ENCODE measurements around the gene CNN1. TPM values are rescaled to one million over a fixed set of nuclear protein-coding genes. Genes with fewer than 3 reads are reported as not detected.

The CNN1 gene
- total RNA-seq, 1 experiment from 2014 or later: 0.98 TPM

DNA sequence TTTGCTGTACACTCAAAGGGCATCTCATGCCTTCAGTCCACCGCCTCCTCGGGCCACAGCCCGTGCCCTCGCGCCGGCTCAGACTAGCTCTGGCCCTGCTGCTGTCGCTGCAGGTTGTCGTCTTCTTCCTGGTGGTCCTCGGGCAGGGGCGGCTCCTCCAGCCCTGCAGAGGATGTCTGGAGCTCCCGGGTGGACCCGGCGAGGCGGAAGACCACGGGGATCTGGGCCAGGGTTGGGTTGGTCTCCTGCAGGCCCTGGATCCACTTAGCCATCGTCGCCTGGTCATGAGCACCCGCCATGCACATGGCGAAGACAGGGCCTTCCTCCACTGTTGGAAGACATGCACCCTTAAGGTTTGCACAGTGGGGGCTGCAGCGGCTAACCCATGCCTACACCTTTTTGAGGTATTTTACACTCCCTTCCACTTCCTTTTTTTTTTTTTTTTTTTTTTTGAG is 32.5 kb upstream of the CNN1 start:
- Histone ChIP-seq H3K4me1 (ENCODE audit: control insufficient read depth, insufficient read depth, low read length) (peaks cover 3% of the 10 kb centered on the region; the same call in 1 of the 2 replicates), H3K36me3 (ENCODE audit: control insufficient read depth, insufficient read depth, low read length) (no peaks in the 10 kb centered on the region), H3K27ac (ENCODE audit: low read length) (peak overlapping the region; percentile 79), H3K4me3 (ENCODE audit: low read depth in 2 of 2, low read length in 2 of 2) (peak overlapping the region; percentile 58 to 81), H3K9me3 (ENCODE audit: control insufficient read depth, insufficient read depth, low read depth, low read length) (no peaks in the 10 kb centered on the region), H3K27me3 (ENCODE audit: control insufficient read depth, insufficient read depth, low read length) (no peaks in the 10 kb centered on the region)
- intact Hi-C loops (cut with micrococcal nuclease; ENCODE audit: unreplicated experiment): no loop called here
- no TSS peak for BruUV-seq (replicated peaks)
- DNase-seq (ENCODE audit: low read depth, low spot score) (no peak), ATAC-seq (peak; percentile 61)
- in situ Hi-C loops (cut with HindIII; ENCODE audit: low pct_unique_long_range_greater_than_20kb, low sequenced_read_pairs): no loop called here
- POLR2A ChIA-PET: interaction anchor here (0.7 kb wide), 1 partner anchor 12 kb away, joined by 6 read pairs; no protein-coding TSS in a partner anchor
- TF ChIP-seq SIN3A (IDR thresholded peaks at IDR 0.05; ENCODE audit: borderline replicate concordance, insufficient read depth, low read depth, low read length): no peak
- TF ChIP-seq TCF7L2 (IDR thresholded peaks at IDR 0.05; ENCODE audit: low read depth, low read length): no peak
- TF ChIP-seq, protein P1, sequence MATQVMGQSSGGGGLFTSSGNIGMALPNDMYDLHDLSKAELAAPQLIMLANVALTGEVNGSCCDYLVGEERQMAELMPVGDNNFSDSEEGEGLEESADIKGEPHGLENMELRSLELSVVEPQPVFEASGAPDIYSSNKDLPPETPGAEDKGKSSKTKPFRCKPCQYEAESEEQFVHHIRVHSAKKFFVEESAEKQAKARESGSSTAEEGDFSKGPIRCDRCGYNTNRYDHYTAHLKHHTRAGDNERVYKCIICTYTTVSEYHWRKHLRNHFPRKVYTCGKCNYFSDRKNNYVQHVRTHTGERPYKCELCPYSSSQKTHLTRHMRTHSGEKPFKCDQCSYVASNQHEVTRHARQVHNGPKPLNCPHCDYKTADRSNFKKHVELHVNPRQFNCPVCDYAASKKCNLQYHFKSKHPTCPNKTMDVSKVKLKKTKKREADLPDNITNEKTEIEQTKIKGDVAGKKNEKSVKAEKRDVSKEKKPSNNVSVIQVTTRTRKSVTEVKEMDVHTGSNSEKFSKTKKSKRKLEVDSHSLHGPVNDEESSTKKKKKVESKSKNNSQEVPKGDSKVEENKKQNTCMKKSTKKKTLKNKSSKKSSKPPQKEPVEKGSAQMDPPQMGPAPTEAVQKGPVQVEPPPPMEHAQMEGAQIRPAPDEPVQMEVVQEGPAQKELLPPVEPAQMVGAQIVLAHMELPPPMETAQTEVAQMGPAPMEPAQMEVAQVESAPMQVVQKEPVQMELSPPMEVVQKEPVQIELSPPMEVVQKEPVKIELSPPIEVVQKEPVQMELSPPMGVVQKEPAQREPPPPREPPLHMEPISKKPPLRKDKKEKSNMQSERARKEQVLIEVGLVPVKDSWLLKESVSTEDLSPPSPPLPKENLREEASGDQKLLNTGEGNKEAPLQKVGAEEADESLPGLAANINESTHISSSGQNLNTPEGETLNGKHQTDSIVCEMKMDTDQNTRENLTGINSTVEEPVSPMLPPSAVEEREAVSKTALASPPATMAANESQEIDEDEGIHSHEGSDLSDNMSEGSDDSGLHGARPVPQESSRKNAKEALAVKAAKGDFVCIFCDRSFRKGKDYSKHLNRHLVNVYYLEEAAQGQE (IDR thresholded peaks at IDR 0.05; ENCODE audit: insufficient read depth in 1 of 2, low read depth in 2 of 2, low read length in 1 of 2): no peak
- TF ChIP-seq, protein P2, sequence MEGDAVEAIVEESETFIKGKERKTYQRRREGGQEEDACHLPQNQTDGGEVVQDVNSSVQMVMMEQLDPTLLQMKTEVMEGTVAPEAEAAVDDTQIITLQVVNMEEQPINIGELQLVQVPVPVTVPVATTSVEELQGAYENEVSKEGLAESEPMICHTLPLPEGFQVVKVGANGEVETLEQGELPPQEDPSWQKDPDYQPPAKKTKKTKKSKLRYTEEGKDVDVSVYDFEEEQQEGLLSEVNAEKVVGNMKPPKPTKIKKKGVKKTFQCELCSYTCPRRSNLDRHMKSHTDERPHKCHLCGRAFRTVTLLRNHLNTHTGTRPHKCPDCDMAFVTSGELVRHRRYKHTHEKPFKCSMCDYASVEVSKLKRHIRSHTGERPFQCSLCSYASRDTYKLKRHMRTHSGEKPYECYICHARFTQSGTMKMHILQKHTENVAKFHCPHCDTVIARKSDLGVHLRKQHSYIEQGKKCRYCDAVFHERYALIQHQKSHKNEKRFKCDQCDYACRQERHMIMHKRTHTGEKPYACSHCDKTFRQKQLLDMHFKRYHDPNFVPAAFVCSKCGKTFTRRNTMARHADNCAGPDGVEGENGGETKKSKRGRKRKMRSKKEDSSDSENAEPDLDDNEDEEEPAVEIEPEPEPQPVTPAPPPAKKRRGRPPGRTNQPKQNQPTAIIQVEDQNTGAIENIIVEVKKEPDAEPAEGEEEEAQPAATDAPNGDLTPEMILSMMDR (IDR thresholded peaks at IDR 0.05): no peak
- no peak for TF ChIP-seq POLR2AphosphoS5 (IDR thresholded peaks at IDR 0.05; ENCODE audit: low read depth, low read length)
- CTCF ChIA-PET: no interaction called here

DNA sequence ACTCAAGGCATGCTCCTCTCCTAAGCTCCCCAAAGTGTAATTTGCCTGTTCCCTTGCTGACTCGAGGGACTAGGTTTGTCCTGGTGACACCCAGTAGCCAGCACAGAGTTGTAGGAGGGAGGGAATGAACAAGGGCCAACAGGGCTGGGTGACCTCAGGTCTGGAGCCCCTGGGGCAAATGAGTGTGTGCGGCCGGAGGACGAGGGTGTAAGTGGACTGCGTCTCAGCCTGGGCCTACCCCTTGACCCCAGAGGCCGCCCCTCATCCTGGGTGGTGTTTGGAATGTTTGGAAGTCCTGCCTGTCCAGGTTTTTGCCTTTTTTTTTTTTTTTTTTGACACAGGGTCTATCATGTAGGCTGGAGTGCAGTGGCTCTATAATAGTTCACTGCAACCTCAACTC is 31.7 kb upstream of the CNN1 start:
- CTCF ChIA-PET: no interaction called here
- Histone ChIP-seq H3K36me3 (ENCODE audit: control insufficient read depth, insufficient read depth, low read length) (no peaks in the 10 kb centered on the region), H3K27me3 (ENCODE audit: control insufficient read depth, insufficient read depth, low read length) (no peaks in the 10 kb centered on the region), H3K4me3 (ENCODE audit: low read depth in 2 of 2, low read length in 2 of 2) (no peak overlapping the region), H3K27ac (ENCODE audit: low read length) (no peak overlapping the region), H3K9me3 (ENCODE audit: control insufficient read depth, insufficient read depth, low read depth, low read length) (no peaks in the 10 kb centered on the region), H3K4me1 (ENCODE audit: control insufficient read depth, insufficient read depth, low read length) (peaks cover 3% of the 10 kb centered on the region; the same call in 1 of the 2 replicates)
- BruUV-seq (replicated peaks): no TSS peak
- ATAC-seq (no peak), DNase-seq (ENCODE audit: low read depth, low spot score) (no peak)
- TF ChIP-seq SIN3A (IDR thresholded peaks at IDR 0.05; ENCODE audit: borderline replicate concordance, insufficient read depth, low read depth, low read length) (no peak), POLR2AphosphoS5 (IDR thresholded peaks at IDR 0.05; ENCODE audit: low read depth, low read length) (no peak), TCF7L2 (IDR thresholded peaks at IDR 0.05; ENCODE audit: low read depth, low read length) (no peak)
- TF ChIP-seq, protein P2 (IDR thresholded peaks at IDR 0.05): no peak
- TF ChIP-seq, protein P1 (IDR thresholded peaks at IDR 0.05; ENCODE audit: insufficient read depth in 1 of 2, low read depth in 2 of 2, low read length in 1 of 2): no peak
- in situ Hi-C loops (cut with HindIII; ENCODE audit: low pct_unique_long_range_greater_than_20kb, low sequenced_read_pairs) (no loop called here), intact Hi-C loops (cut with micrococcal nuclease; ENCODE audit: unreplicated experiment) (no loop called here)
- POLR2A ChIA-PET: interaction anchor here (0.7 kb wide), 1 partner anchor 11 kb away, joined by 6 read pairs; no protein-coding TSS in a partner anchor

Data from Panc1 (cell line).